Measurements from ENCODE around the gene RAB5B. TPM values are rescaled to one million over a fixed set of nuclear protein-coding genes. Genes with fewer than 3 reads are reported as not detected.

Gene RAB5B
- polyA plus RNA-seq, 3 donors: 44.0 to 63.0 (median 48.5) TPM

GRCh38 chr12:55927588-55928502 lies 46.0 kb upstream of the RAB5B start, which contains the start of gene PYM1:
TSS of gene PYM1 (minus strand) at chr12:55927894. CDS start at chr12:55927761, 133 bp downstream.
- peak within 1 kb of the TSS; percentile 77 for H2AFZ ChIP-seq (ENCODE audit: insufficient read depth, low read depth, low read length, poor library complexity, severe bottlenecking)
- H3K9me3 ChIP-seq (replicated peaks in 1 of 2; ENCODE audit: control insufficient read depth in 1 of 2, insufficient read depth in 1 of 2, low read length in 2 of 2): no peaks in the 10 kb centered on the region
- peaks cover 15% of the 10 kb centered on the region for H4K20me1 ChIP-seq (ENCODE audit: insufficient read depth, low read length)
- H3K27ac Mint-ChIP-seq: peak within 1 kb of the TSS; percentile 95 to 99 (median 98)
- peaks cover 0 to 3% (median 1%) of the 10 kb centered on the region in 3 donors for H3K27me3 Mint-ChIP-seq (ENCODE audit: low read depth in 3 of 3)
- H3K4me1 Mint-ChIP-seq: peaks cover 59% of the 10 kb centered on the region
- H3K27me3 ChIP-seq (ENCODE audit: control insufficient read depth in 2 of 2, insufficient read depth in 2 of 2, low read length in 2 of 2): no peaks in the 10 kb centered on the region
- H3K36me3 Mint-ChIP-seq: peaks cover 11 to 18% of the 10 kb centered on the region in 2 donors
- TF ChIP-seq, protein P1, sequence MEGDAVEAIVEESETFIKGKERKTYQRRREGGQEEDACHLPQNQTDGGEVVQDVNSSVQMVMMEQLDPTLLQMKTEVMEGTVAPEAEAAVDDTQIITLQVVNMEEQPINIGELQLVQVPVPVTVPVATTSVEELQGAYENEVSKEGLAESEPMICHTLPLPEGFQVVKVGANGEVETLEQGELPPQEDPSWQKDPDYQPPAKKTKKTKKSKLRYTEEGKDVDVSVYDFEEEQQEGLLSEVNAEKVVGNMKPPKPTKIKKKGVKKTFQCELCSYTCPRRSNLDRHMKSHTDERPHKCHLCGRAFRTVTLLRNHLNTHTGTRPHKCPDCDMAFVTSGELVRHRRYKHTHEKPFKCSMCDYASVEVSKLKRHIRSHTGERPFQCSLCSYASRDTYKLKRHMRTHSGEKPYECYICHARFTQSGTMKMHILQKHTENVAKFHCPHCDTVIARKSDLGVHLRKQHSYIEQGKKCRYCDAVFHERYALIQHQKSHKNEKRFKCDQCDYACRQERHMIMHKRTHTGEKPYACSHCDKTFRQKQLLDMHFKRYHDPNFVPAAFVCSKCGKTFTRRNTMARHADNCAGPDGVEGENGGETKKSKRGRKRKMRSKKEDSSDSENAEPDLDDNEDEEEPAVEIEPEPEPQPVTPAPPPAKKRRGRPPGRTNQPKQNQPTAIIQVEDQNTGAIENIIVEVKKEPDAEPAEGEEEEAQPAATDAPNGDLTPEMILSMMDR (IDR thresholded peaks at IDR 0.05): no peak
- peaks cover 0 to 5% of the 10 kb centered on the region in 2 donors for H3K36me3 ChIP-seq (replicated peaks in 1 of 2; ENCODE audit: control insufficient read depth in 1 of 2, insufficient read depth in 2 of 2, low read length in 2 of 2)
- no peaks in the 10 kb centered on the region for H3K9me3 Mint-ChIP-seq
- peak within 1 kb of the TSS; percentile 96 to 98 for H3K4me3 Mint-ChIP-seq
- WGBS (ENCODE audit: insufficient coverage): 5% methylated on average over 46 of the region's 49 CpGs
- peaks cover 51 to 56% of the 10 kb centered on the region in 2 donors for H3K4me1 ChIP-seq (ENCODE audit: control insufficient read depth in 1 of 2, insufficient read depth in 2 of 2, low read length in 2 of 2)
- peak within 1 kb of the TSS; percentile 85 to 92 for H3K27ac ChIP-seq (ENCODE audit: low read depth in 1 of 2, low read length in 2 of 2)
- H3K79me2 ChIP-seq (ENCODE audit: insufficient read depth, low read length): peaks cover 87% of the 10 kb centered on the region
- peak within 1 kb of the TSS; percentile 85 for H3K9ac ChIP-seq (ENCODE audit: insufficient read depth, low read length, poor library complexity, severe bottlenecking)
- DNase-seq: peak; percentile 67 to 80 (median 77)
- peak within 1 kb of the TSS; percentile 65 to 93 (median 91) for H3K4me3 ChIP-seq (replicated peaks in 1 of 3; ENCODE audit: low read depth in 2 of 3, low read length in 3 of 3)
- intact Hi-C loops (cut with micrococcal nuclease): loop anchor here (2.0 to 5.0 kb wide), 5 partner anchors 44 to 191 kb away; partner anchors contain the start of genes DNAJC14 (in 1 of the 2), ORMDL2 (in 1 of the 2), RAB5B (in 1 of the 2) and SARNP (in 1 of the 2)
- peak within 1 kb of the TSS; percentile 83 for H3K4me2 ChIP-seq (replicated peaks; ENCODE audit: extremely low read depth, low read length, poor library complexity, severe bottlenecking)

GRCh38 chr12:55929306-55929791 lies 44.5 kb upstream of the RAB5B start:
- TF ChIP-seq, protein P1 (IDR thresholded peaks at IDR 0.05): no peak
- H3K36me3 Mint-ChIP-seq: peaks cover 6 to 7% of the 10 kb centered on the region in 2 donors
- WGBS (ENCODE audit: insufficient coverage): 0% methylated on average over 4 of the region's 8 CpGs

More at GRCh38 chr12:55929306-55929791, 44.5 kb upstream of the RAB5B start:
- peak overlapping the region; percentile 25 to 68 for H3K4me3 Mint-ChIP-seq
- DNase-seq: peak in 2 of 3 donors; percentile 19 to 39
- Histone ChIP-seq H3K27me3 (ENCODE audit: control insufficient read depth in 2 of 2, insufficient read depth in 2 of 2, low read length in 2 of 2) (no peaks in the 10 kb centered on the region), H3K4me2 (replicated peaks; ENCODE audit: extremely low read depth, low read length, poor library complexity, severe bottlenecking) (peak overlapping the region; percentile 37), H3K9ac (ENCODE audit: insufficient read depth, low read length, poor library complexity, severe bottlenecking) (peak overlapping the region; percentile 2), H4K20me1 (ENCODE audit: insufficient read depth, low read length) (peaks cover 26% of the 10 kb centered on the region), H3K27ac (ENCODE audit: low read depth in 1 of 2, low read length in 2 of 2) (peak overlapping the region; percentile 33 to 70), H3K9me3 (replicated peaks in 1 of 2; ENCODE audit: control insufficient read depth in 1 of 2, insufficient read depth in 1 of 2, low read length in 2 of 2) (no peaks in the 10 kb centered on the region), H3K4me1 (ENCODE audit: control insufficient read depth in 1 of 2, insufficient read depth in 2 of 2, low read length in 2 of 2) (peaks cover 65 to 71% of the 10 kb centered on the region in 2 donors), H3K79me2 (ENCODE audit: insufficient read depth, low read length) (peaks cover 83% of the 10 kb centered on the region), H3K4me3 (replicated peaks in 1 of 3; ENCODE audit: low read depth in 2 of 3, low read length in 3 of 3) (peak overlapping the region in 1 of 3 experiments; percentile 34), H2AFZ (ENCODE audit: insufficient read depth, low read depth, low read length, poor library complexity, severe bottlenecking) (peak overlapping the region; percentile 37), H3K36me3 (replicated peaks in 1 of 2; ENCODE audit: control insufficient read depth in 1 of 2, insufficient read depth in 2 of 2, low read length in 2 of 2) (no peaks in the 10 kb centered on the region)
- H3K27me3 Mint-ChIP-seq (ENCODE audit: low read depth in 3 of 3): peaks cover 0 to 3% (median 1%) of the 10 kb centered on the region in 3 donors
- H3K9me3 Mint-ChIP-seq: no peaks in the 10 kb centered on the region
- intact Hi-C loops (cut with micrococcal nuclease): loop anchor here (5.0 kb wide), 3 partner anchors 43 to 192 kb away; partner anchors contain the start of genes ORMDL2 (in 1 of the 2), RAB5B (in 1 of the 2) and SARNP (in 1 of the 2)
- peak overlapping the region; percentile 75 to 99 (median 85) for H3K27ac Mint-ChIP-seq
- H3K4me1 Mint-ChIP-seq: peaks cover 72% of the 10 kb centered on the region
